GM11168 (cell line): ENCODE measurements around the gene APOO.

Experiments used
- in situ Hi-C: fragments of 300-500 bp; cut with MboI; formaldehyde crosslinking; loops from one replicate; pipeline ENCODE4 v1.12.0; 2022; ENCODE audit warnings: low sequenced_read_pairs; ENCODE audit not compliant: unreplicated experiment

APOO gene

DNA sequence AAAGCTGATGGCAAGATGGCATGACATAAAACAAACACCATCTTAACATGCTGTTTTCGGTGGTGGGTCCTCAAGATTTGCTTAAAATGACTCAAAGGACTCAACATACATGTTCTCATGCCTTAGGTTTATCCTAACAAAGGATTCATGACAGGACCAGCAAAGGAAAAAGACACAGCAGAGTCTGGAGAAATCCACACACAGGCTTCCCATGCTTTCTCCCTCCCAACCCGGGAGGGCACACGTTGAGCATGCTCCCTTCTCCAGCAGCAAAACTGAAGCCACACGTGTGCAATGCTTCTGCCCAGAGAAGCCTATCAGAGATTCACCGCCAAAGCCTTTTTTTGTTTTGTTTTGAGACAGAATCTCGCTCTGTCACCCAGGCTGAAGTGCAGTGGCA lies 84.9 kb downstream of the APOO start:
- in situ Hi-C loops: no loop called here

DNA sequence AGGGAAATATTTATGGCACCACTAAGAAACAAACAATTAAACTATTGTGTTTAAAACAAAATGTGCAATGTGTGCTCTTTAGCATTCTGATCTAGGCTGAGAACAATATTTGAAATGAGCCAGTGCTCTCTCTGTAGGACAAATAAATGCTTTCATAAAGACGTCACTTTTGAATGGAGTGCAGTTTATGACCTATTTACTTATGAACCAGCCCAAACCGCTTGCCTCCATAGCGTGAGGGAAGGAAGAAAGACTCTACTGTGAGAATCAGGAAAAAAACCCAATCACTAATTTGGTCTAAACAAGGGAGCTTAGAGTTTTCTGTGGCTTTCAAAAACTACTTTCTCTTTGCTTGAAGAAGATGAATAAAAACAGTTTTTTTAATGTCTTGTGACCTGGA lies 85.3 kb downstream of the APOO start:
- in situ Hi-C loops: no loop called here

DNA sequence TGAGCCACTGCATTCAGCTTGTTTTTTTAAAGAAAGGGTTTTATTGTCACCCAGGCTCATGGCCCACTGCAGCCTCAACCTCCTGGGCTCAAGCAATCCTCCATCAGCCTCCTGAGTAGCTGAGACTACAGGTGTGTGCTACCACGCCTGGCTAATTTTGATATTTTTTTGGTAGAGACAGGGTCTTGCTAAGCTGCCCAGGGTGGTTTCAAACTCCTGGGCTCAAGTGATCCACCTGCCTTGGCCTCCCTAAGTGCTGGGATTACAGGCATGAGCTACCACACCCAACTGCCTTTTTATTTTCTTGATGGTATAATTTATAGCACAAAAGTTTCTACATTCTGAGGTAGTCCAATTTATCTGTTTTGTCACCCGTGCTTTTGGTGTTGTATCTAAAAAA lies 85.9 kb downstream of the APOO start:
- in situ Hi-C loops: no loop called here

DNA sequence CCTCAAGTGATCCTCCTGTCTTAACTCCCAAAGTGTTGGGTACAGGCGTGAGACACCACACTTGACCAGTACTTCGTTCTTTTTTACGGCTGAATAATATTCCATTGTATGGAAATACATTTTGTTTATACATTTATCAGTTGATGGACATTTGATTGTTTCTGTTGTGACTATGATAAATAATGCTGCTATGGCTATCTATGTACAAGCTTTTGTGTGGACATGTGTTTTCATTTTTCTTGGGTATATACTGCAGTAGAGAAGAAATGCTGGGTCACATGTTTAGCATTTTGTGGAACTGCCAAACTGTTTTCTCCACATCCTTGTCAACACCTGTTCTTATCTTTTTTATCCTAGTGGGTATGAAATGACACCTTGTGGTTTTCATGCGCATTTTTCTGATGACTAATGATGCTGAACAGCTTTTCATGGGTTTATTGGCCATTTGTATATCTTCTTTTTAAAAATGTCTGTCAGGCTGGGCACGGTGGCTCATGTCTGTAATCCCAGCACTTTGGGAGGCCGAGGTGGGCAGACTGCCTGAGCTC lies 87.4 kb downstream of the APOO start:
- in situ Hi-C loops: no loop called here

DNA sequence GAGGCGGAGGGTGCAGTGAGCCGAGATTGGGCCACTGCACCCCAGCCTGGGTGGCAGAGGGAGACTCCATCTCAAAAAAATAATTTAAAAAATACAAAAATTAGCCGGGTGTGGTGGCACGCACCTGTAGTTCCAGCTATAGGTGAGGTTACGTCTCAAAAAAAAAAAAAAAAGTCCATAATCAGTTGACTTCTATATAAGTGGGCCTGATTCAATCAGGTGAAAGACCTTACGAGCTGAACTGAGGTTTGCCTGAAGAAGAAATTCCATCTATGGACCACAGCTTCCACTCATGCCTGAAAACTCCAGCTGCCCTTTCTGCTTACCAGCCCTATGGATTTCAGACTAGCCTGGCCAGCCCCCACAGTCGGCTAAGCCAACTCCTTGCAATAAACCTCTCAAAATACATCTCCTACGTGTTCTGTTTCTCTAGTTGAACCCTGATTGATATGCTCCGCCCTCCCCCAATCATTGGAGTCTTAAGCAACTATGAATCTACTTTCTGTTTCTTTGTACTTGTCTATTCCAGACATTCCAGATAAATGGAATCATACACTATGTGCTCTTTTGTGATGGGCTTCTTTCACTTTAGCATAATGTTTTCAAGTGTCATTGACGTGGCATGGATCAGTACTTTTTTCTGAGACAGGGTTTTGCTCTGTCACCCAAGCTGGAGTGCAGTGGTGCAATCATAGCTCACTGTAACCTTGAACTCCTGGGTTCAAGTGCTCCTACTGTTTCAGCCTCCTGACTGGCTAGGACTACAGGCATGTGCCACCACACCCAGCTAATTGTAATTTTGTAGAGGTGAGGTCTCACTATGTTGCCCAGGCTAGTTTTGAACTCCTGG lies 88.1 kb downstream of the APOO start:
- in situ Hi-C loops: no loop called here

DNA sequence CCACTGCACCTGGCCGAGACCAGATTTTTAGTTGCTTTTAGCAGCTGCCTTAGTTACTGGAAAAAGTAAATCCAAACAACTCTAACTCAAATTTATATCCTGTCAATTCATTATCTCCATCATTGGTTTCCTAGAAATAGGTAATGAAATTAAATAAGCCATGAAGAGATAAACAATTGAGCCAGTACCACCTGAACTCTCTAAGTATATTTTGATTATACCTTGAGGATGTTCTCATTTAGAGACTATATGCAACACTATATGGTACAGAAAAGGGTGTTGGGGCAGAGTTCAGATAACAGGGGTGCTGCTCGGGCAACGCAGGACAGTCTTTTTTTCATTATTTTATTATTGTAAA lies 89.8 kb downstream of the APOO start:
- in situ Hi-C loops: no loop called here

DNA sequence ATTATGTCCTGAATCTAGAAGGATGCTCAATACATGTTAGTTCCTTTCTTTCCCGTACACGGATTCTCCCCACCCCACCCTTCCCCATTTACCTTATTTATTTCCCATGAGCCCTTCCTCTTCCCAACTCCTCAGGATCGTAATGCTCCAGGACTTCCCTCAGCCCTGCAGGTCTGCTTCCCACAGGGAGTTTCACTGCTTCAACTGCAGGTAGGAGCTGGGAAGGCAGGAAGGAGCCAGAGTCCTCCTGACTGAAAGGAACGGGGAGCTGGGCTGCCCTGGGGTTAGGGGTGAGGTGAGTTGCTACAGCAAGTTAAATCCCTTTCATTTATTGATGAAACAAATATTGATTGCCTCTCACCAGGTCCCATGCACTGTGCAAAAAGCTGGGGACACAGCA lies 91.6 kb downstream of the APOO start:
- in situ Hi-C loops: no loop called here

DNA sequence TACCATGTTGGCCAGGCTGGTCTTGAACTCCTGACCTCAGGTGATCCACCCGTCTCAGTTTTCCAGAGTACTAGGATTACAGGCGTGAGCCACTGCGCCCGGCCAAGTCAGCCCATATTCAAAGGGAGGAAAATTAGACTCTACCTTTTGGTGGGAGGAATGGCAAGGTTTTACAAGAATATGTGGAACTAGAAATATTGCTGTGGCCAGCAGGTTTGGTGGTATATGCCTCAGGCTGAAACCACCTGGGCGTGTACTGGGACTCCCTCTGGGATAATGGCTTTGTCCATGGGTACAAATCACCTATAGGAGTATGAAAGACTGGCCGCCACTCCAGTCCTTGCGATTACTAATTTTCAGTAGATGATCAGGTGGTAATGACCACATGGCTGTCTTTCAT lies 92.4 kb downstream of the APOO start:
- in situ Hi-C loops: no loop called here

DNA sequence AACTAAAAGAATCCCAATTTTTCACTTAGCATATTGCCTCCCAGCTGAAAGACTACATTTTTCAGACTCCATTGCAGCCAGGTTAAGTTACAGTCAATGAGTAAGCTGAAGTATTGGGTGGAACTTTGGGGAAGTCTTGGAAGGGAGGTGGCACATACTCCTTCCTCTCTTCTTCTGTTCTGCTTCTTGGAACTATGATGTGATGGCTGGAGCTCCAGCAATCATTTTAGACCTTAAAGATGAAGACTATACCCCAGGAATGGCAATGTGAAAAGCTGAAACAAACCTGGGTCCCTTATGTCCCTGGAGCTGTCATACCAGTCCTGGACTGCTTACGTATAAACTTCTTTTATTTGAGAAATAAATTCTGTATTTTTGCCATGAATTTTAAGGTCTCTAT lies 93.9 kb downstream of the APOO start:
- in situ Hi-C loops: no loop called here

DNA sequence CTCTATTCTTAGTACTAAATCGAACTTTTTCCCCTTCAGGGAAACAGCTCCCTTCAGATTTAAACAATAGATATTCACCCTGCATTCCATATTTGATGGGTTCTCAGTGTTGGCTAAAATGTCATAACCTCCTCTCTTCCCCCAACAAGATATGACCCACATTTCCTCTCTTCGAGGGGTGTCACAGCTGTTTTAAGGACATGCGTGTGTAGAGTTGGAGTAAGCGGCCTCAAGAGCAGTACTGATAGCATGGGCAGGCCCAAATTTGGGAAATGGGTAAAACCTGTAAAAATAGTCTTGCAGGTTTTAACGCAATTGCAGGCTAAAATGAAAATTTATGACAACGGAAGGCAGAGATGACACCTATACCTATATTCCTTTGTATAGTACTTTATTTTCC lies 96.1 kb downstream of the APOO start:
- in situ Hi-C loops: no loop called here

DNA sequence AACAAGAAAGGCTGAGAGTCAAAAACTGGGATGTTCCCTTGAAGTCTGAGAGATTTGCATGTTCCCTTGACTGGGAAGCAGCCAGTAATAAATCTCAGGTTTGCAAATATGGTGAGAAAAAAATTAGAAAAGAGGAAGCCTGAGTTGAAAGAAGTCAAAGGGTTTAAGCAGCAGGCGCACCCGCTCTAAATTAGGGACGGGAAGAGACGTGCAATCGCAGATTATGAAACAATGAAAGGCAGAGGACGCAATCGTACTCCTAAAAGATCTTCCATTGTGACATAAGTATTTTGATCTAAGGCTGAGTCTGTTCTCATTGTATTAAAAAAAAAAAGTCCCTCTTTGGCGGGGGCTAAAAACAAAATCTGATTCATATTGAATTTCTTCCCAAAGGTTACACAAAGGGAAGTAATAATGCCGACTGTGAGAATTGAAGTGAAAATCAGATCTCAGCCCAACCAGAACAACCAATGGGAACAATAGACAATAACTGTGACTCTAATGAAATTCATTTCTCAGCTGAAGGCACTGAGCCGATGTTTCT lies 96.6 kb downstream of the APOO start:
- in situ Hi-C loops: no loop called here

DNA sequence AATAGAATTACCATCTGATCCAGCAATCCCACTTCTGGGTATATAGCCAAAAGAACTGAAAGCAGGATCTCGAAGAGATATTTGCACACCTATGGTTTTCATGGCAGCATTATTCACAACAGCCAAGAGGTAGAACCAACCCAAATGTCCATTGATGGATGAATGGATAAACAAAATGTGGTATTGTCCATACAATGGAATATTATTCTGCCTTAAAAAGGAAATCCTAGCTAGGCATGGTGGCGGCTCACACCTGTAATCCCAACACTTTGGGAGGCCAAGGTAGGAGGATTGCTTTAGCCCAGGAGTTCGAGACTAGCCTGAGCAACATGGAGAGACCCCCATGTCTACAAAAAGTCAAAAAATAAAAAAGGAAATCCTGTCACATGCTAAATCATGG lies 97.5 kb downstream of the APOO start:
- in situ Hi-C loops: no loop called here

DNA sequence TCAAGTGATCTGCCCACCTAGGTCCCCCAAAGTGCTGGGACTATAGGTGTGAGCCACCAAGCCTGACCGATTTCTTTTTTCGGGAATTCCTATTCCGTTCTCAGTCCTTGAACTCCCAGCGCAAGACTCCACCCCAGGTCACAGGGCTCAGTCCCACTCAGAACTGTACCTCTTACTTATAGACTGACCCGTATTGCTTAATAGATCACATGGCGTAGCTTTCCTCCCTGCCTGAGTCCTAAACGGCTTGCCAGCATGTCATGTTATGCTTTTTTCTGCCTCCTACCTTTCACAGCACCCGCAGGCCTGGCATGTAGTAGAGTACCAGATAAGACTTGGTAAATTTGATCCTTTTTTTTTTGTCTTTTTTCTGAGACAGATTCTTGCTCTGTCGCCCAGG lies 102.3 kb downstream of the APOO start:
- in situ Hi-C loops: no loop called here

DNA sequence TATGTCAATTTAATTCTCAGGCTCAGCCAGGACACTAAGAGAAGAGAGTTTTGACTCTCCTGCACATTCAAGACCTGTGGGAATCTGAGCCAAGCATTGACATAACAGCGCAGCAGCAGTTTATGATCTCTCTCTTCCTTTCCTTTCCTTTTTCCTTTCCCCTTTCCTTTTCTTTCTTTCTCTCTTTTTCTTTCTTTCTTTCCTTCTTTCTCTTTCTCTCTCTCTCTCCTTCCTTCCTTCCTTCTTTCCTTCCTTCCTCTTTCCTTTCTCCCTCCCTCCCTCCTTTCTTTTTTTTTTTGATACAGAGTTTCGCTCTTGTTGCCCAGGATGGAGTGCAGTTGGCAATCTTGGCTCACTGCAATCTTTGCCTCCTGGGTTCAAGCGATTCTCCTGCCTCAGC lies 103.2 kb downstream of the APOO start:
- in situ Hi-C loops: no loop called here

DNA sequence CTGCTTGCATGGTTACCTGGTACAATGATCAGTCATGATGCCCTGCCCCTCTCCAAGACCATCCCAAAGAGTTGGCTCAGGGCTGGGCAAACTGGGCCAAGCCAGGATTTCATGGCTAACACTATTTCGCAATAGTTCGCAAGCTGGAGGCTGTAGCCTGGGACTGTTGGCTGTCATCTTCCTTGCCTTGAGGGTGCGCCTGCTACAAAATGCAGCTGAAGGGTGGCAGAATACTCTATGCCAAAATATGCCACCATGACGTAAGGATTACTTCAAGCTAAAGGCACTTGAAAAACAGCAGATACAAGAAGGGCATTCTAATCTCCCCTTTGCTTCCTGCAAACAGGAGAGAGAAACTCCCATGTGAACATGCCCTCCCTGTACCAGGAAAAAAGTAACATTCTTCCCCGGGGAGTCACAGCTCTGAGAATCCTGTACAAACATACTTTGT lies 103.8 kb downstream of the APOO start:
- in situ Hi-C loops: no loop called here

DNA sequence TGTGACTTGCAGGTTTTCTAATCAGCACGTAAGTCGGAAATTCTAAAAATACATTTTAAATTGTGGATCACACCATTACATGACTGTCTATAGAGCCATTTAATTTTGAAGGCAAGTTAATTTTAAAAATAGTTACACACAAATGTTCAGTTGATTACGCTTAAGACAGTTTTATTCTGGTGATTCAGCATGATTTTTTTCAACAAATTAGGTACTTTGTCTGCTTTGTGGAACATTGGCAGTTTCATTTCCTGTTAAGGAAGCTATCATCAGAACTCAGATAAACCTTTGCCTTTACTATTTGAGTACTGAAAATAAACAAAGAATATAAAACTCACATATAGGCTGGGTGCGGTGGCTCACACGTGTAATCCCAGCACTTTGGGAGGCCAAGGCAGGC lies 105.3 kb downstream of the APOO start:
- in situ Hi-C loops: no loop called here

DNA sequence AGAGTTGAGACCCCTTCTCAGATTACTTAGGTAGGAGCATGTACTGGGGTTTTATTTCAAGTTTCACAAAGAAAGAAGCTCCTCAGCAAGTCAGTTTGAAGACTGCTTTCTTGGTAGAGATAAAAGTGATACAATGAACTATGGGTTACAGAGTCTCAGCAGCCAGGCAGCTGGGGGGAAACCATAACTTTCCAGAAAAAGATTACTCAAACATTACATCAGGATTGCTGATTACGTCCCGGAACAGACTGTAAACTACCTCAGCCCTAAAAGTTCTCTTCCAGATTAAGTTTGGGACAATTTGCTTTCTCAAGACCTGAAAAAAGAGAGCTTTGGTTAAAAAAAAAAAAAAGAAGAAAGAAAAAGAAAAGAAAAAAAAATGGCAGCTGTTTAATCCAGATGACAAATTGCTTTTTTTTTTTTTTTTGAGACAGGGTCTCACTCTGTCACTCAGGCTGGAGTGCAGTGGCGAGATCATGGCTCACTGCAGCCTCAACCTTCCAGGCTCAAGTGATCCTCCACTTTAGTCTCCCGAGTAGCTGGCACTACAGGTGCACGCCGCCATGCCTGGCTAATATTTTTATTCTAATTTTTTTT lies 108.2 kb downstream of the APOO start:
- in situ Hi-C loops: no loop called here

DNA sequence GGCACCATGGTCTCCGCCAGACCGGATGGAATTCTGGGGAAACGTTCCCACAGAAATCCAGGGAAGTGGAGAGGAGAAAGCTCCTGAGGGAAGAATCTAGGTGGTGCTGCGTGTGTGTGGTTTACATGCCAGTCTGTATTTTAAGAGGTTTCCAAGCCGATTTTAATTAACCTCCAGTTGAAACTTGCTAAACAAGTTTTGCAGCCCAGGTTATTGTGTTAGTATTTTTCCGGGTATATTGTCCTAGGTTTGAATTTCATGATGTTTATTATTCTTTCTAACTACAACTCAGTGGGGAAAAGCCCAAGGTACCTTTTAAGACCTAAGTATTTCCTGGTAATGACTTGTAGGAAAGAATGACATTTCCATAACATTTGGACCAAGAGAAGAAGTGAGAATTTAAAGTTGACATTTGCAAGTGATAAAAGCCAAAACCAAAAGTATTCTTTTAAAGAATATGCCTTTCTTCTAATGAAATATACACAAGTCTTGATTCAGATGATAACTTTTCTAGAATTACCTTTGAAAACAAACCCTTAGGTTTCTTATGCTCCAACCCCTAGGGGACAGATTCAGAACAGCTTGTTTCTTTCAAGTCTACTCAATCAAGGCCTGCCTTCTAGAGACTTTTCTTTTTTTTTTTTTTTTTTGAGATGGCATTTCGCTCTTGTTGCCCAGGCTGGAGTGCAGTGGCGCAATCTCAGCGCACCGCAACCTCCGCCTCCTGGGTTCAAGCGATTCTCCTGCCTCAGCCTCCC lies 110.2 kb downstream of the APOO start:
- in situ Hi-C loops: no loop called here

DNA sequence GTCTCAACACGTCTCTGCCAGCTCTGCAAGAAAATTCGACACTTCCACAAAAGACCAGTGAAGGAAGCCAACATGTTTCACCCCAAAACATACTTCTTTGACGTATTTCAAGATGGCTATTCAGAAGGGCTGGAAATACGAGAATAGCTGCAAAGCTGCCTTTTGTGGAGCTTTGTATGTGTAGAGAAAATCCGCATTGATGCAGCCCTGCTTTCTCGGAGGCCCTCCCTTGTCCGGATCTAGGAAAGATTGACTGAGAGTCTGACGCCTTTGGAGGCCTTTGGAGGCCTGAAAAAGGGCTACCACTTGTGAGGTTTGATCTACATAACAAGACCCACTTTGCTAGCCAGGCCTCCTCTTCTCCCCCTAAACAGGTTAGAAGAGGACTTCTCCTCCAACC lies 112.5 kb downstream of the APOO start:
- in situ Hi-C loops: no loop called here

DNA sequence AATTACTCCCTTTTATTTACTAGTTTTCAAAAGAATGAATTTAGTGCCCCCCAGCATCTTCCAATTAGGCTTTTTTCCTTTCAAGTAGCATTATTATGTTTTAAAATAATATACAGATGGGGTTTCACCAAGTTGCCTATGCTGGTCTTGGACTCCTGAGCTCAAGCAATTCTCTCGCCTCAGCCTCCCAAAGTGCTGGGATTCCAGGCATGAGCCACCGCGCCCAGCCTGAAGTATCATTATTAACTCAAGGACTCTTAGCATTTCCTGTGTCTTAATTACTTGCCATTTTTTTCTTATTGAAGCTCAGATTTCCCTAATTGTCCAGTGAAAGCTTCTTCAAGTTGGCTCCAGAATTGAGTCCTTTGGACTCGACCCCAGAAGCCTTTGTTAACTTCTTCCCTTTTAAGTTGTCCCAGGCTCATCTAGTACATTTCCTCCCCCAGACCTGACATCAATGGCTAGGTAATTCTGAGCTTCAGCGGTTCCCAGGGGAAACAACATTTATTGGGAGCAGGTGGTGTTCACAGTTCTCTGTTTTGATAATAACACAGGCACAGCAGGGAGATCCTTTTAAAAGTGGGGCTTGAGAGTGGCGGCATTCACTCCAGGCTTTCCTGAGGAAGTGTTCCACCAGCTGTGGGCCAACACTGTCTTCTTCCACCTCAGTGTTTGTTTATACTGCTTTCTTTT lies 114.7 kb downstream of the APOO start:
- in situ Hi-C loops: no loop called here
